MM.1S (cell line): ENCODE results near the gene PREX1.

ENCODE experiments used
- DNase-seq: peaks from one replicate; pipeline ENCODE4 v3.0.0-alpha.2; 2015
- H2AFZ ChIP-seq: fragments of 300-600 bp; sonication (generic); 2 replicates; pipeline ENCODE4 v1.6.0; 2016; ENCODE audit warnings: antibody characterized with exemption, low read length
- H3F3A ChIP-seq: fragments of 300-600 bp; sonication (generic); 2 replicates; pipeline ENCODE4 v1.6.1; 2016; ENCODE audit warnings: mild to moderate bottlenecking, antibody characterized with exemption, low read length, moderate library complexity, mixed read lengths; ENCODE audit not compliant: insufficient read depth
- H3K27ac ChIP-seq: fragments of 300-600 bp; sonication (generic); 2 replicates; pipeline ENCODE4 v1.5.1; 2016; ENCODE audit warnings: mild to moderate bottlenecking, low read length
- H3K27me3 ChIP-seq: fragments of 300-600 bp; sonication (generic); replicated peaks from 2 replicates; pipeline ENCODE4 v1.6.0; 2016; ENCODE audit warnings: low read length; ENCODE audit not compliant: insufficient read depth
- H3K36me3 ChIP-seq: fragments of 300-600 bp; sonication (generic); replicated peaks from 2 replicates; pipeline ENCODE4 v1.6.1; 2016; ENCODE audit warnings: mild to moderate bottlenecking, low read length, mixed read lengths; ENCODE audit not compliant: insufficient read depth
- H3K4me1 ChIP-seq: fragments of 300-600 bp; sonication (generic); 2 replicates; pipeline ENCODE4 v1.6.1; 2016; ENCODE audit warnings: low read length, mixed read lengths
- H3K4me2 ChIP-seq: fragments of 300-600 bp; sonication (generic); 2 replicates; pipeline ENCODE4 v1.6.0; 2016; ENCODE audit warnings: low read depth, low read length
- H3K4me3 ChIP-seq: fragments of 300-600 bp; sonication (generic); 2 replicates; pipeline ENCODE4 v1.5.1; 2016; ENCODE audit warnings: low read length, mixed read lengths
- H3K79me2 ChIP-seq: fragments of 300-600 bp; sonication (generic); 2 replicates; pipeline ENCODE4 v1.6.1; 2016; ENCODE audit warnings: mixed run types, low read length, mixed read lengths
- H3K9ac ChIP-seq: fragments of 300-600 bp; sonication (generic); 2 replicates; pipeline ENCODE4 v1.6.1; 2016; ENCODE audit warnings: low read length, mixed read lengths
- H3K9me2 ChIP-seq: fragments of 300-600 bp; sonication (generic); replicated peaks from 2 replicates; pipeline ENCODE4 v1.6.1; 2016; ENCODE audit warnings: mild to moderate bottlenecking, low read length, mixed read lengths; ENCODE audit not compliant: insufficient read depth
- H3K9me3 ChIP-seq: fragments of 300-600 bp; sonication (generic); replicated peaks from 2 replicates; pipeline ENCODE4 v1.6.1; 2016; ENCODE audit warnings: mild to moderate bottlenecking, low read length, mixed read lengths; ENCODE audit not compliant: insufficient read depth
- H4K20me1 ChIP-seq: fragments of 300-600 bp; sonication (generic); 2 replicates; pipeline ENCODE4 v1.6.1; 2016; ENCODE audit warnings: mild to moderate bottlenecking, low read length, moderate library complexity, mixed read lengths; ENCODE audit not compliant: insufficient read depth
- EZH2 ChIP-seq: fragments of 300-600 bp; sonication (generic); optimal IDR thresholded peaks from 2 replicates; pipeline ENCODE3; 2017; ENCODE audit warnings: low read depth, mild to moderate bottlenecking, antibody characterized with exemption, low read length, mixed read lengths
- EZH2phosphoT487 ChIP-seq: fragments of 300-600 bp; sonication (generic); IDR thresholded peaks from 2 replicates; pipeline ENCODE4 v1.6.1; 2018; ENCODE audit warnings: antibody characterized with exemption, low read length
- TF ChIP-seq, protein P1 (sequence below): fragments of 300-600 bp; sonication (generic); IDR thresholded peaks from 2 replicates; pipeline ENCODE4 v1.5.1; 2016; ENCODE audit warnings: antibody characterized with exemption, low read length, mixed read lengths

Gene PREX1

DNA sequence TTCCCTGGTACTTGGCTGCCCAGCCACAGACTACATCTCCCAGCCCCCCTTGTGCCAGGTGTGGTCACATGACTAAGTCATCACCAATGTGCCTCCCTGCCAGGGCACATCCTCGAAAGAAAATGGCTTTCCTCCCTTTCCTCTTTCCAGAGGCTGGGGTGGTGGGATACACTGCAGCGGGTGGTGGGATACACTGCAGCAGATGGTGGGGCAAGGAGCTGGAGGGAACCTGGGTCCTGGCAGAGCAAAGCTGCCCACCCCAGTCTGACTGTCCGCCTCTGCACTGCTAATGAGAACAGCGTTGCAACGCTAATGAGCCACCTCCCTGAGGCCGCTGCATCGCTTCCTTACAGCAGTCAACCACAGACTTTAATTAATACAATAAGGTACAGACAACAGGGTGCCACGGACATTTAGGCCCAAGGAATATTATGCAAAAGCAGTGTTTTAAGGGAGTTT is 125.3 kb downstream of the PREX1 start:
- Histone ChIP-seq H3K27me3 (no peaks in the 10 kb centered on the region), H3K4me3 (no peak overlapping the region), H4K20me1 (no peaks in the 10 kb centered on the region), H2AFZ (no peak overlapping the region), H3K4me2 (no peak overlapping the region), H3K27ac (no peak overlapping the region), H3K79me2 (no peaks in the 10 kb centered on the region), H3K36me3 (no peaks in the 10 kb centered on the region), H3K4me1 (no peaks in the 10 kb centered on the region), H3F3A (no peaks in the 10 kb centered on the region), H3K9me2 (no peaks in the 10 kb centered on the region), H3K9me3 (no peaks in the 10 kb centered on the region), H3K9ac (no peak overlapping the region)
- no peak for DNase-seq
- no peak for TF ChIP-seq EZH2
- no peak for TF ChIP-seq EZH2phosphoT487
- TF ChIP-seq, protein P1, sequence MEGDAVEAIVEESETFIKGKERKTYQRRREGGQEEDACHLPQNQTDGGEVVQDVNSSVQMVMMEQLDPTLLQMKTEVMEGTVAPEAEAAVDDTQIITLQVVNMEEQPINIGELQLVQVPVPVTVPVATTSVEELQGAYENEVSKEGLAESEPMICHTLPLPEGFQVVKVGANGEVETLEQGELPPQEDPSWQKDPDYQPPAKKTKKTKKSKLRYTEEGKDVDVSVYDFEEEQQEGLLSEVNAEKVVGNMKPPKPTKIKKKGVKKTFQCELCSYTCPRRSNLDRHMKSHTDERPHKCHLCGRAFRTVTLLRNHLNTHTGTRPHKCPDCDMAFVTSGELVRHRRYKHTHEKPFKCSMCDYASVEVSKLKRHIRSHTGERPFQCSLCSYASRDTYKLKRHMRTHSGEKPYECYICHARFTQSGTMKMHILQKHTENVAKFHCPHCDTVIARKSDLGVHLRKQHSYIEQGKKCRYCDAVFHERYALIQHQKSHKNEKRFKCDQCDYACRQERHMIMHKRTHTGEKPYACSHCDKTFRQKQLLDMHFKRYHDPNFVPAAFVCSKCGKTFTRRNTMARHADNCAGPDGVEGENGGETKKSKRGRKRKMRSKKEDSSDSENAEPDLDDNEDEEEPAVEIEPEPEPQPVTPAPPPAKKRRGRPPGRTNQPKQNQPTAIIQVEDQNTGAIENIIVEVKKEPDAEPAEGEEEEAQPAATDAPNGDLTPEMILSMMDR = no peak

DNA sequence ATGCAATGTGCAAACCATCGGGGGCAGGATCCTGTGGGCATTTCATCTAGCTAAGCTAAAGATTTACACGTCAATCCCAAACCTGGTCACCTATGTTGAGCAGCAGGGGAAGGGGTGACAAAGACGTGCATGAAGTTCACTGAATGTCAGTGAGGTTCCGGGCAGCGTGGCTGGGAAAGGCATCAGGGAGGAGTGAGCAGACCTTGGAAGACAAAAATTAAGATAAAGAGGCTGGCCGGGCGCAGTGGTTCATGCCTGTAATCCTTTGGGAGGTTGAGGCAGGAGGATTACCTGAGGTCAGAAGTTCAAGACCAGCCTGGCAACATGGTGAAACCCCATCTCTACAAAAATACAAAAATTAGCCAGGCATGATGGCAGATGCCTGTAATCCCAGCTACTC is 126.1 kb downstream of the PREX1 start:
- H3K27me3 ChIP-seq = no peaks in the 10 kb centered on the region
- DNase-seq = no peak
- H3F3A ChIP-seq = no peaks in the 10 kb centered on the region
- H3K79me2 ChIP-seq = no peaks in the 10 kb centered on the region
- no peak overlapping the region for H3K4me2 ChIP-seq
- H3K27ac ChIP-seq = no peak overlapping the region
- no peaks in the 10 kb centered on the region for H3K9me2 ChIP-seq
- H3K9me3 ChIP-seq = no peaks in the 10 kb centered on the region
- no peaks in the 10 kb centered on the region for H4K20me1 ChIP-seq
- H2AFZ ChIP-seq = no peak overlapping the region
- H3K4me1 ChIP-seq = no peaks in the 10 kb centered on the region
- H3K9ac ChIP-seq = no peak overlapping the region
- H3K4me3 ChIP-seq = no peak overlapping the region
- H3K36me3 ChIP-seq = no peaks in the 10 kb centered on the region
- no peak for TF ChIP-seq EZH2phosphoT487
- TF ChIP-seq, protein P1 = no peak
- no peak for TF ChIP-seq EZH2

DNA sequence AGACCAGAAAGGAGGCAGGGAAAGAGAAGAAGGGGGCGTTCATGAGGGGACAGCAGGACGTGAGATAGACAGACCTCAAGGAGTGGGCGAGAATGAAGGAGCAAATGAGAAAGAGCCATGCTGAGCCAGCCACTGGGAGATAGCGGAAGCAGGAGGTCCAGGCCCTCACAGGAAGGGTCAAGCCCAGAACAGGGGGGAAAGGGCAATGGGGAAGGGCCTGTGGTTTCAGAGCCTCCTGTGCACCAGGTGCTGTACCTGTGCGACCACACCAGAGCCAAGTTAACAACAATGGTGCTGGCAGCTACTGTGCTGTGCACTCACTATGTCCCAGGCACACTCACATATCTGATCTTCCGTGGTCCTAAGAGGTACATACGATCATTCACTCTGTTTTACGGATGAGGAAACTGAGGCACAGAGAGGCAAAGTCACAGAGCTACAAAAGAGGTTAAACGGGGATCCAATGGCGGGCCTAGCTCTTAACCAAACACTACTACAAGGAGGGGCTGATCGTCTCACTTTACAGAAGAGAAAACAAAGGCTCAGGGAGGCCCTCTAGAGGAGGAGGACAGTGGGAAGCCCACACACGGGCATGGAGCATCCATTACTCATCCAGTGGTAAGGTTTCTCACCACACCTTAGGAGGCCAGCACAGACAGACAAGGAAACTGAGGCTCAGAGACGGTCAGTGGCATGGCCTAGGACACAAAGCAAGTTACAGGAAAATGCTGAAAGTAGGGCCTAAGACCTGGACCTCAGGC is 129.1 kb downstream of the PREX1 start:
- H3K4me3 ChIP-seq = no peak overlapping the region
- TF ChIP-seq, protein P1 = no peak
- TF ChIP-seq EZH2phosphoT487 = no peak
- no peak for TF ChIP-seq EZH2
- H3K9me2 ChIP-seq = no peaks in the 10 kb centered on the region
- H3K36me3 ChIP-seq = no peaks in the 10 kb centered on the region
- no peaks in the 10 kb centered on the region for H4K20me1 ChIP-seq
- no peak for DNase-seq
- H3K9me3 ChIP-seq = no peaks in the 10 kb centered on the region
- no peak overlapping the region for H3K27ac ChIP-seq
- H3K4me2 ChIP-seq = no peak overlapping the region
- H3K79me2 ChIP-seq = no peaks in the 10 kb centered on the region
- no peaks in the 10 kb centered on the region for H3K4me1 ChIP-seq
- no peak overlapping the region for H3K9ac ChIP-seq
- no peaks in the 10 kb centered on the region for H3K27me3 ChIP-seq
- no peak overlapping the region for H2AFZ ChIP-seq
- H3F3A ChIP-seq = no peaks in the 10 kb centered on the region
